ENCODE measurements around the gene FBXO48.

- TF ChIP-seq CTCF (IDR thresholded peaks at IDR 0.05) (no peak), POLR2A (IDR thresholded peaks at IDR 0.05) (no peak)
Measured at GRCh38 chr2:68456198-68456597, 10.9 kb downstream of the FBXO48 start.
